Peyer's patch (tissue), 4 donors: ENCODE results near the gene CAMK1G.

Experiments
- POLR2A ChIP-seq, 2 donors: fragments of 450-650 bp; IDR thresholded peaks; one replicate each; pipeline ENCODE4 v1.5.1; 2017; ENCODE audit warnings: antibody characterized with exemption in 2 of 2, mild to moderate bottlenecking in 2 of 2, moderate library complexity in 2 of 2
- TF ChIP-seq, protein P1 (sequence below), 6 experiments: fragments of 450-650 bp in 4 of 6; fragments of 200-600 bp in 2 of 6; sonication (generic) in 1 of 6; IDR thresholded peaks; one replicate each; pipeline ENCODE4 v1.5.1; 2017 to 2019; ENCODE audit warnings: antibody characterized with exemption in 6 of 6, mild to moderate bottlenecking in 3 of 6, moderate library complexity in 1 of 6

- TF ChIP-seq, protein P1, sequence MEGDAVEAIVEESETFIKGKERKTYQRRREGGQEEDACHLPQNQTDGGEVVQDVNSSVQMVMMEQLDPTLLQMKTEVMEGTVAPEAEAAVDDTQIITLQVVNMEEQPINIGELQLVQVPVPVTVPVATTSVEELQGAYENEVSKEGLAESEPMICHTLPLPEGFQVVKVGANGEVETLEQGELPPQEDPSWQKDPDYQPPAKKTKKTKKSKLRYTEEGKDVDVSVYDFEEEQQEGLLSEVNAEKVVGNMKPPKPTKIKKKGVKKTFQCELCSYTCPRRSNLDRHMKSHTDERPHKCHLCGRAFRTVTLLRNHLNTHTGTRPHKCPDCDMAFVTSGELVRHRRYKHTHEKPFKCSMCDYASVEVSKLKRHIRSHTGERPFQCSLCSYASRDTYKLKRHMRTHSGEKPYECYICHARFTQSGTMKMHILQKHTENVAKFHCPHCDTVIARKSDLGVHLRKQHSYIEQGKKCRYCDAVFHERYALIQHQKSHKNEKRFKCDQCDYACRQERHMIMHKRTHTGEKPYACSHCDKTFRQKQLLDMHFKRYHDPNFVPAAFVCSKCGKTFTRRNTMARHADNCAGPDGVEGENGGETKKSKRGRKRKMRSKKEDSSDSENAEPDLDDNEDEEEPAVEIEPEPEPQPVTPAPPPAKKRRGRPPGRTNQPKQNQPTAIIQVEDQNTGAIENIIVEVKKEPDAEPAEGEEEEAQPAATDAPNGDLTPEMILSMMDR (IDR thresholded peaks at IDR 0.05): no peak
- no peak for TF ChIP-seq POLR2A (IDR thresholded peaks at IDR 0.05)
Observed at GRCh38 chr1:209621741-209622655, 38.5 kb downstream of the CAMK1G start.
